IPS-20b (cell line): ENCODE results near the gene DUSP3.

ENCODE experiments used
- H3K27ac ChIP-seq: one replicate; pipeline ENCODE4 v1.5.1; 2013; ENCODE audit warnings: low read length
- H3K27me3 ChIP-seq: 2 replicates; pipeline ENCODE4 v1.6.1; 2013; ENCODE audit warnings: mild to moderate bottlenecking, low read length, inconsistent platforms; ENCODE audit not compliant: insufficient read depth
- H3K36me3 ChIP-seq: 2 replicates; pipeline ENCODE4 v1.6.1; 2013; ENCODE audit warnings: low read depth, mild to moderate bottlenecking, inconsistent platforms, low read length, moderate library complexity; ENCODE audit not compliant: insufficient read depth
- H3K4me1 ChIP-seq: 2 replicates; pipeline ENCODE4 v1.6.1; 2013; ENCODE audit warnings: mild to moderate bottlenecking, control low read depth, inconsistent platforms, low read length, moderate library complexity; ENCODE audit not compliant: insufficient read depth
- H3K4me3 ChIP-seq: 2 replicates; pipeline ENCODE4 v1.5.1; 2013; ENCODE audit warnings: mild to moderate bottlenecking, low read length, inconsistent platforms
- H3K9ac ChIP-seq: 2 replicates; pipeline ENCODE4 v1.6.1; 2013; ENCODE audit warnings: low read depth, mild to moderate bottlenecking, inconsistent platforms, low read length, moderate library complexity
- H3K9me3 ChIP-seq: 2 replicates; pipeline ENCODE4 v1.6.1; 2013; ENCODE audit warnings: mild to moderate bottlenecking, low read depth, low read length, inconsistent platforms; ENCODE audit not compliant: insufficient read depth

DUSP3 gene

DNA sequence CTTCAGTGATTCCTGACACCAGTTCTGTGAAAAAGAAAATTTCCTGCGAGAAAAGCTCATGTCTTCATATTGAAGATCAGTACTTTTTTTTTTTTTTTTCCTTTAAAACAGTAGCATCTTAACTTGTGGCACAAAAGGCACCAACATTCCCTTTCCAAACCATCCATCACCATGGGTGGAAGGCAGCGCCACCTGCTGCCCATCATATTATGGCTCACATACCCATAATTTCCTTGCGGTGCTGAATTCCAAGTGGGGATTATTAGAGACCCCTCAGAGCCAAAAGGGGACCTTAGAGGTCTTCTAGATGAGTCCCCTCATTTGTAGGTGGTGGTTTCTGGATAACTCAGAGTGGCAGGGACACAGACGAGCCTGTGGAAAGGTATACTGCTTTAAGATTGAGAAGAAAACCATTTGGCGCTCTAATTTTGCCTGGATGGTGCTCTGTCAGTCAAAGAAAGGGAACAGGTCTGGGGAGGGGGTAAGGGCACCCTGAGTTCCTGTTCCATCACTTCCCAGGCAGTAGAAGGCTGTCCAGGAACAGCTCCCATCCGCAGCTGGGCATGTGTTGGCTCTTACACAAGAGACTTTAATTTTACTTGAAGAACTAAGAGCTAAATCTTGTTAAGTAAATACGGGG lies 12.2 kb downstream of the DUSP3 start:
- Histone ChIP-seq H3K4me1 (no peaks in the 10 kb centered on the region), H3K27me3 (no peaks in the 10 kb centered on the region), H3K36me3 (peaks cover 28% of the 10 kb centered on the region), H3K9ac (no peak overlapping the region), H3K4me3 (no peak overlapping the region), H3K9me3 (no peaks in the 10 kb centered on the region), H3K27ac (no peak overlapping the region)

DNA sequence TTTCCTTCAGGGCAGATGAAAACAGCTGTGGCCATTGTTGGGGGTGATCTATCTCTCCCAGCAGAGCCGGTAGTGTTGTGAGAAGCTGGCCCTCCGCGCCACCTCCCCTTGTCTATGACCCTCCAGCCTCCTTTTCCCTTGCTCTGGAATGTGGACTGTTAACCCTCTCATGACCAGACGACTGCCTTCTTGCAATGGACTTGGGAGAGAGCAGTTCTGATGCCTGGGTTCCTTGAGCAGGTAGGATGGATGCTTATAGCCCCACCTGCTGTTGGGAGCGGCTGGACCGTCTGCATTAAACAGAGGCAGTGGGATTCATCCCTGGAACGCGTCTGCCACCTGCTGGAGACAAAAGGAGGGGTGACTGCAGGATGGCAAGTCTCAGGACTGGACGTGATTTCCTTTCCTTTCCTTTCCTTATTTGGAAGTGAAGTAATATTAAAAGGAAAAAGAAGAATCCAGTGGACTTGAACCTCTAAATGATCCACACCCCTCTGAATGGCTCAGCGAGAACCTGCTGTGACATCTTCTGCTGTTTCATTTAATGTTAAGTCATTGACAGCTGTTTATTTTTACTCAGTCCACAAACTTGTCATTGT lies 18.4 kb downstream of the DUSP3 start:
- Histone ChIP-seq H3K36me3 (no peaks in the 10 kb centered on the region), H3K9ac (peak overlapping the region; percentile 52; the same call in 1 of the 2 replicates), H3K27me3 (peaks cover 29% of the 10 kb centered on the region), H3K9me3 (no peaks in the 10 kb centered on the region), H3K27ac (no peak overlapping the region), H3K4me1 (peaks cover 12% of the 10 kb centered on the region), H3K4me3 (peak overlapping the region; percentile 55; the same call in 1 of the 2 replicates)

DNA sequence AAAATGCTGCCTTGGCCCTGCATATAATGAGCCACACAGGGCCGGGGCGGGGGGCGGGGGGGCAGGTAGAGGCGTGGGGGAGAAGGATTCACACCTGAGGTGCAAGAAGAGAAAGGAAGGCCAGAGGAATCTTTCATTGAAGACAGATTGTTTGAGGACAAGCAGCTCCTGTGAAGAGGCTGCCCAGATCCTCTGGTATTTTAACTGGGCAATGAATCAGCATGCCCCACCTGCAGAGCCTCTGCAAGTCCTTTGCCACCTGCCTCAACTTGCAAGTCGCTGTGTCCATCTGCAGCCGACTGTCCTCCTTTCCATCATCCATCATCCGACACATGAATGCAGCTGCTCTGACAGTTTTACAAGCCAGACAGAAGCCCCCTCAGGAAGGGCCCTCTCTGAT lies 18.9 kb downstream of the DUSP3 start:
- peaks cover 34% of the 10 kb centered on the region for H3K27me3 ChIP-seq
- no peaks in the 10 kb centered on the region for H3K9me3 ChIP-seq
- peaks cover 13% of the 10 kb centered on the region for H3K4me1 ChIP-seq
- H3K27ac ChIP-seq = peak overlapping the region; percentile 1
- peak overlapping the region; percentile 52; the same call in 1 of the 2 replicates for H3K9ac ChIP-seq
- H3K36me3 ChIP-seq = no peaks in the 10 kb centered on the region
- H3K4me3 ChIP-seq = peak overlapping the region; percentile 55; the same call in 1 of the 2 replicates

DNA sequence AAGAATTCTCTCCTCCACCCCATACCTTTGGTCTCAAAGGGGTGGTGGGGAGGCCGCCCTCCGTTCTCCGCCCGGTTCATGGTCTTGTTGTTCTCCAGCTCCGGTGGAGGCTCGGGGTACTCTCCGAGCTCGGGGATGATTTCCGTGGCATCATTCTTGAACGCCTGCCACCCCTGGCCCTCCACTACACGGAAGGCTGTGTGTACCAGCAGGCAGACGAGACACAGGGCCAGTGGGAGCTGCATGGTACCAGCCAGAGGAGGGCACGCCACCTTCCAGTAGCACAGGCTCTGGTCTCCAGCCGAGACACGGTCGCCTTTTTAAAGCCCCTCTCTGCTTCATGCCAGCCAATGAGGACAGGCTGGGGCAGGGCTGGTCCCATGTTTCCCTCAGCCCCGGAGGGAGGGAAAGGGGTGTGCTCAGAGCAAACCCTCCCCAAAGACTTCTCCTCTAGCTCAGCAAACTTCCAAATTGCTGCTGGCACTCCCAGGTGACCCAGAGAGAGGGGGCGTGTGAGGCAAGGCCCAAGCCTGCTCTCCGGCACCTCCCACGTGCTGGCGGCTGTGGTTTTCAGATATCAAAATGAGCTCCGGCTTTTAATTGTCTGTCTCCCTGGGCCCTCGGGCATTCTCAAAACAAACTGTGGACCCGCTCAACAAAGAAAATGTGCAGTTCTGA lies 20.1 kb downstream of the DUSP3 start, which contains the start of gene SOST:
Gene SOST, minus strand, starts transcription at position 295 of the 678 bp plus-strand sequence. Its CDS starts 50 bp downstream, at position 245.
- Histone ChIP-seq H3K9ac (peak within 1 kb of the TSS; percentile 52; the same call in 1 of the 2 replicates), H3K36me3 (no peaks in the 10 kb centered on the region), H3K27me3 (peaks cover 44% of the 10 kb centered on the region), H3K27ac (peak within 1 kb of the TSS; percentile 1), H3K4me3 (no peak within 1 kb of the TSS; the same call in 1 of the 2 replicates), H3K4me1 (peaks cover 16% of the 10 kb centered on the region), H3K9me3 (no peaks in the 10 kb centered on the region)

DNA sequence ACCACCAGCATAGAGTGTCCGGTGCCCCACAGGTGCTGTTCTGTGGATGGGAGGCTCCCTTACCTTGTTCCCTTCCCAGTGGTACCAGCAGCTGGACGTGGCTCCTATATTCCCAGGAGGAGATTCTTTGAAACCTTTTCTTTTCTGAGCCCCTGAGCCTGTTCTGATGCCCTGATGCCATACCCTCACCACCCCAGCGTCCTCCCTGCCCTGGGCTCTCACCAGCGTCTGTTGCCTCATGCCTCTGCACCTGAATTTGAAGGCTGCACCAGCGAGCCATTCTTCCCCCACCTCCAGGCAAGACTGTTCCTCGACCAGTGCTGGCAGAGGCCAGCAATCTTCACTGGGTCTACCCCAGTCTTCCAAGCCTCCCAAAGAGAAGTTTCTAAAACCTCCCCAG lies 20.7 kb downstream of the DUSP3 start:
- no peaks in the 10 kb centered on the region for H3K9me3 ChIP-seq
- H3K36me3 ChIP-seq = no peaks in the 10 kb centered on the region
- H3K9ac ChIP-seq = no peak overlapping the region
- H3K27me3 ChIP-seq = peaks cover 50% of the 10 kb centered on the region
- H3K27ac ChIP-seq = no peak overlapping the region
- peaks cover 16% of the 10 kb centered on the region for H3K4me1 ChIP-seq
- no peak overlapping the region for H3K4me3 ChIP-seq

DNA sequence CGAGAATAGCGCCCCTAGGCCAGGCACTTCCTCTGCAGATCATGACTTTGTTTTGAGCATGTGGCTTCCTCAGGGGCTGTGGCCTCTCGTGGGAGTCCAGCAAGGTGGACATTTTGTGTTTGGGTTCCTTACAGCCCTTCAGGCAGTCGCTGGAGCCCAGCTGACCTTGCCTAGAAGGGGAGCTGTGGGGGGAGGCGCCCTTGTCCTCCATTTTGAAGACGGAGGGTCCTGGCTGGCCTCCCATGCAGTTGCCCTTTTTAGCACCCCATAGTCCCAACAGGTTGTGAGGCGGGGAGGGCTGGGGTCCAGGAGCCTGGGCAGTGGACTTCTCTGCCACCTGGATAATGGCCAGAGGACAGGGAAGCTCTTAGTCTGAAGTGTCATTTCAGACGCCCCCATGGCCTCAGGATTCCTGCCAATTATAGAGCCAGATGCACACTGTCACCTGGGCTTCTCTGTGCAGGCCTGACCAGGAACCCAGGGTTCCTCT lies 21.6 kb downstream of the DUSP3 start:
- Histone ChIP-seq H3K9me3 (no peaks in the 10 kb centered on the region), H3K4me1 (peaks cover 16% of the 10 kb centered on the region), H3K36me3 (no peaks in the 10 kb centered on the region), H3K9ac (no peak overlapping the region), H3K4me3 (no peak overlapping the region), H3K27me3 (peaks cover 55% of the 10 kb centered on the region), H3K27ac (no peak overlapping the region)

DNA sequence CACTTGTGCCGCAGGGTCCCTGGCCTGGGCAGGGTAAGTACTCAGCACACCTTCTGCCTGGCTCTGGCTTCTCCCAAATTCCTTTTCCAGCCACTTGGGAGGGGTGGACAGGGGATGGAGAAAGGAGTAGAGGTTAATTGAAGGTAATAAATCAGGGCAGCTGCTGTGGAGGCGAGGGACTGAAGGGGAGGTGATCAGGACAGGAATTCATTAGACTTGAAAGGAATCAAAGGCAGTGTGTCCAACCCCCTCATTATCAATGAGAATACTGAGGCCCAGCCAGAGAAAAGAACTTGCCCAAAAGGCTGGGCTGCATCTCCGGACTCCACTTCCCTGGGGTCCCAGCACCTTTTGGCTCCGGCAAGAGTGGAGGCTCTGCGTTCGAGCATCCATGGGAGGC lies 22.6 kb downstream of the DUSP3 start:
- no peaks in the 10 kb centered on the region for H3K9me3 ChIP-seq
- peaks cover 55% of the 10 kb centered on the region for H3K27me3 ChIP-seq
- no peaks in the 10 kb centered on the region for H3K36me3 ChIP-seq
- no peak overlapping the region for H3K4me3 ChIP-seq
- H3K4me1 ChIP-seq = peaks cover 16% of the 10 kb centered on the region
- no peak overlapping the region for H3K9ac ChIP-seq
- H3K27ac ChIP-seq = no peak overlapping the region

DNA sequence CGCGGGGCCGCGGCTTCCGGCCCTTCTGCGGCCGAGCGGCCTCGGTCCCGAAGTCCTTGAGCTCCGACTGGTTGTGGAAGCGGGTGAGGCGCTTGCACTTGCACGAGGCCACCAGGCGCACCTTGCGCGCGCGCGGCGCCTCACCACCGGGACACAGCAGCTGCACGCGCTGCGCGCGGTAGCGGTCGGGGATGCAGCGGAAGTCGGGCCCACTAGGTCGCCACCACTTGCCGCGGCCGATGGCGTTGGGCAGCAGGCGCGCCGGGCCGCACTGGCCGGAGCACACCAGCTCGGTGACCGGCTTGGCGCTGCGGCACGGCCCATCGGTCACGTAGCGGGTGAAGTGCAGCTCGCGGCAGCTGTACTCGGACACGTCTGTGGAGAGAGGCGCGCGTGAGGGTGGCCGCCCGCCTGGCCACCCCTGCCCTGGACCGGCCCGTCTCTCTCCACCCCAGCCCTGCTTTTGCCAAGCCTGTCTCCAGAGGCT lies 23.3 kb downstream of the DUSP3 start:
- Histone ChIP-seq H3K9ac (no peak overlapping the region), H3K27ac (no peak overlapping the region), H3K9me3 (no peaks in the 10 kb centered on the region), H3K27me3 (peaks cover 55% of the 10 kb centered on the region), H3K4me1 (peaks cover 16% of the 10 kb centered on the region), H3K36me3 (no peaks in the 10 kb centered on the region), H3K4me3 (peak overlapping the region; percentile 34; the same call in 1 of the 2 replicates)

DNA sequence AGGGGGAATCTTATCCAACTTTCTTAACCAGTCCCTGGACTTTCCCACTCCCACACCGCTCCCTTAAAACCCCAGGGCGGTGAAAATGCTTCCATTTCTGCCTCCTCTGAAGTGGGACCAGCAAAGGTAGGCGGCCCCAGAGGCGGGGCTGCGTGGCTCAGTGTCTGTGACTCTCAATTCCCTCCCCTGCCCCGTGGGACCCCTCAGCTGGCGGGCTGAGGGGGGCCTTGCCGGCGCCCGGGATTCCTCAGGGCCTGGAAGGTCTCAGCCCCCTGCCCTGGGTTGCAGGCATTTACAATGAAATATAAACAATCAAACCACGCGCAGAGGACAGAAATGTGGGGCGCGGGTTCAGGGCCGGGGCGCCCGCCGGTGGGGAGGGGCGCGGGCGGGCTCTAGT lies 23.8 kb downstream of the DUSP3 start:
- H3K27me3 ChIP-seq = peaks cover 55% of the 10 kb centered on the region
- H3K9me3 ChIP-seq = no peaks in the 10 kb centered on the region
- H3K36me3 ChIP-seq = no peaks in the 10 kb centered on the region
- H3K4me3 ChIP-seq = peak overlapping the region; percentile 34; the same call in 1 of the 2 replicates
- no peak overlapping the region for H3K27ac ChIP-seq
- peaks cover 14% of the 10 kb centered on the region for H3K4me1 ChIP-seq
- no peak overlapping the region; the same call in 1 of the 2 replicates for H3K9ac ChIP-seq

DNA sequence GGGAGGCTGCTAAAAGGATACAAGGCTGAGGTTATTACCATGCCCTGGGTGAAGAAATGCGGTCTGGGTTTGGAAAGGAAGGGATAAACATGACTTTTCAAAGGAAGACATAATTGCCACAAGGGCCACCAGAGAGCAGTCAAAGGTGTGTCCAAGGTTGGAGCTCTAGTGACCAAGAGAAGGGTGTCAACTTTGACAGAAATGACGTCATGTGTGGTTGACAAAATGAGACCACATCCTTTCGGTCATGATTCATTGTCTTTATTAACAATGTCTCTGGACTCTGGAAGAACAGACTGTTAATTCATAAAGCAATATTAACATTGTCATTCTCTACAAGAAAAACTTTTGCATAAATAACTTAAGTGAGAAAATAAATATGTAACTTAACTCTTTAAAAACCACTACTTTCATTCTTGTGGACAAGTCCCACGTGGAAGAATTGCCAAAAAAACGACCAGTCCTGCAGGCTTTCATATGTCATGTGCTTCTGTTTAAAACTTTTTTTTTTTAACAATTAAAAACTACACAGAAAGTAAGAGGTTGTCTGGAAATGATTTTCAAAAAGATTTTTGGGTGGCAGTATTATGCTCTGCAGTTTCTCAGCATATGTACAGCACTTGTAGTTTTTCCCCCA lies 25.2 kb downstream of the DUSP3 start:
- Histone ChIP-seq H3K4me3 (no peak overlapping the region), H3K9ac (no peak overlapping the region), H3K36me3 (no peaks in the 10 kb centered on the region), H3K27ac (no peak overlapping the region), H3K4me1 (peaks cover 4% of the 10 kb centered on the region; the same call in 1 of the 2 replicates), H3K9me3 (no peaks in the 10 kb centered on the region), H3K27me3 (peaks cover 55% of the 10 kb centered on the region)

DNA sequence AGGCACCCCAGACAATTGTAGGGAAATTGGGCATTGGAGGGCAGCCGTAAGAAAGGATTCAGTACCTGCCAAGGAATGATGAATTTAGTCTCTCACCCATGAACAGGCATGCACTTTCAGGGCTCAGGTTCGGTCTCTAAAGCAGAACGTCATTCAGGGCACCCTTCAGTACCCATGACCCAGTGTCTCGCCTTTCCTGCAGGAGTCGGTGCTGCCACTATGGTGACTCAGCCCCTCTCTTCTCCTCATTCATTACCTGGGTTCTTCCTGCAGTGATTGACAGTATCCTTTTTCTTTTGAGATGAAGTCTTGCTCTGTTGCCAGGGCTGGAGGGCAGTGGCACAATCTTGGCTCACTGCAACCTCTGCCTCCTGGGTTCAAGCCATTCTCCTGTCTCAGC lies 28.6 kb downstream of the DUSP3 start:
- H3K4me3 ChIP-seq = no peak overlapping the region
- H3K9me3 ChIP-seq = no peaks in the 10 kb centered on the region
- H3K9ac ChIP-seq = no peak overlapping the region
- H3K36me3 ChIP-seq = no peaks in the 10 kb centered on the region
- no peak overlapping the region for H3K27ac ChIP-seq
- peaks cover 15% of the 10 kb centered on the region for H3K4me1 ChIP-seq
- peaks cover 23% of the 10 kb centered on the region for H3K27me3 ChIP-seq
